ENCODE results near the gene FRYL. TPM values are rescaled to one million over a fixed set of nuclear protein-coding genes. Genes with fewer than 3 reads are reported as not detected.
A peak's percentile ranks its signal among the peaks of the same experiment; 100 is the strongest.

The FRYL gene
- total and polyA plus RNA-seq, 2 of the 8 experiments (the other 6 are each of a cell fraction or from before 2014, with no cell fraction given), result 8.0 to 36.5 TPM

DNA sequence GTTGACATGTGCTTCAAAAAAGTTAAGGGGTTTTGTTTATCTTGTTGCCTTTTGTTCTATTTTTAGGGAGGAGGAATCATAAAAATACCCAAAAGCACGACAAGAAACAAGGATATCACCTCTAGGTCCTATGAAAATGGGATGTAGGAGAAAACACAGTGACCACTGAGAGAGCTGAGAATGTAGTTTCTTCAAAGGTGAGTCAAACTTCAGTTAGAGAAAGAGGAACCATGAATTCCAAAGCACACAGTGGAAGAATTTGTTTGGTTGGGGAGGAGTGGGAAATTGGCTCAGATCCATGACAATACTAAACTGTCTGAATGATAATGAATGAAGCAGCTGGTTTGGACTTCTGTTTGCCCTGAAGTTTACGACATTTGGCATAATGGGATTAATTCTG lies 19.1 kb upstream of the FRYL start:
- no peak overlapping the region for H4K8ac ChIP-seq (ENCODE audit: extremely low read depth, insufficient read depth, low read length)
- ChIA-PET CTCF (ENCODE audit: partially characterized antibody) (interaction anchor here (0.8 kb wide), 1 partner anchor 220 kb away, joined by 3 read pairs; no protein-coding TSS in a partner anchor), POLR2A (ENCODE audit: partially characterized antibody) (interaction anchor here (2.0 kb wide), 1 partner anchor 19 kb away, joined by 4 read pairs; the partner anchor contains the start of gene FRYL)
- no peak overlapping the region for H3K4me3 ChIP-seq (ENCODE audit: extremely low read depth in 1 of 4, insufficient read depth in 2 of 4, low read depth in 3 of 4, low read length in 4 of 4)
- H3K9me3 ChIP-seq (ENCODE audit: insufficient read depth in 2 of 2, low read depth in 1 of 2, low read length in 1 of 2), result no peaks in the 10 kb centered on the region
- H2BK15ac ChIP-seq (ENCODE audit: low read length), result no peak overlapping the region
- no peak overlapping the region for H3K14ac ChIP-seq (ENCODE audit: insufficient read length)
- H4K5ac ChIP-seq (ENCODE audit: insufficient read length, low read depth, low read length), result no peak overlapping the region
- peak overlapping the region; percentile 97 for H2AFZ ChIP-seq (ENCODE audit: low read length)
- H4K20me1 ChIP-seq (replicated peaks in 1 of 2; ENCODE audit: control insufficient read depth in 1 of 2, insufficient read depth in 2 of 2, low read length in 2 of 2), result no peaks in the 10 kb centered on the region
- FAIRE-seq, result peak; percentile 48
- no peak overlapping the region for H3K4ac ChIP-seq (replicated peaks; ENCODE audit: insufficient read length, low read depth, low read length)
- H3K4me2 ChIP-seq (ENCODE audit: insufficient read depth in 1 of 2, low read depth in 2 of 2, low read length in 2 of 2), result no peak overlapping the region
- H3K4me1 ChIP-seq (replicated peaks in 1 of 4; ENCODE audit: control insufficient read depth in 3 of 4, insufficient read depth in 4 of 4, low read length in 3 of 4), result no peaks in the 10 kb centered on the region
- H3K79me1 ChIP-seq (ENCODE audit: low read depth, low read length), result no peaks in the 10 kb centered on the region
- H3K36me3 ChIP-seq (ENCODE audit: control insufficient read depth in 2 of 4, insufficient read depth in 4 of 4, low read length in 3 of 4), result no peaks in the 10 kb centered on the region
- H2BK5ac ChIP-seq (ENCODE audit: low read depth, low read length), result no peak overlapping the region
- H2BK120ac ChIP-seq (replicated peaks; ENCODE audit: low read depth, low read length), result no peak overlapping the region
- no peak overlapping the region for H3K56ac ChIP-seq (replicated peaks; ENCODE audit: insufficient read length, low read depth, low read length)
- TF ChIP-seq CEBPB (IDR thresholded peaks at IDR 0.05; ENCODE audit: low read depth, low read length), result no peak
- TF ChIP-seq SRF (IDR thresholded peaks at IDR 0.05; ENCODE audit: low read depth, low read length), result no peak
- TF ChIP-seq JUND (IDR thresholded peaks at IDR 0.05; ENCODE audit: low read length), result no peak
- no peak for TF ChIP-seq JUN (IDR thresholded peaks at IDR 0.05; ENCODE audit: low read depth, low read length)
- TF ChIP-seq SP1 (IDR thresholded peaks at IDR 0.05; ENCODE audit: low read depth, low read length), result no peak
- TF ChIP-seq SP2 (IDR thresholded peaks at IDR 0.05; ENCODE audit: low read length), result no peak
- TF ChIP-seq ATF3 (IDR thresholded peaks at IDR 0.05; ENCODE audit: insufficient read depth, low read depth, low read length), result no peak
- no peak for TF ChIP-seq CBX8 (IDR thresholded peaks at IDR 0.05; ENCODE audit: borderline replicate concordance, low read depth, low read length)
- TF ChIP-seq USF2 (IDR thresholded peaks at IDR 0.05; ENCODE audit: low read length), result no peak
- no peak for TF ChIP-seq POU5F1 (IDR thresholded peaks at IDR 0.05; ENCODE audit: low read depth, low read length)
- TF ChIP-seq PHF8 (conservative IDR thresholded peaks at IDR 0.05; ENCODE audit: low read depth, low read length), result no peak
- TF ChIP-seq BCL11A (IDR thresholded peaks at IDR 0.05; ENCODE audit: low read depth in 2 of 2, low read length in 2 of 2), result no peak
- TF ChIP-seq TAF1 (IDR thresholded peaks at IDR 0.05; ENCODE audit: low read depth, low read length), result no peak
- no peak for TF ChIP-seq HDAC2 (IDR thresholded peaks at IDR 0.05; ENCODE audit: borderline replicate concordance in 1 of 2, low read depth in 2 of 2, low read length in 2 of 2)
- no peaks in the 10 kb centered on the region for H3K23me2 ChIP-seq (ENCODE audit: low read depth, low read length)
- no peak overlapping the region for H3K9ac ChIP-seq (replicated peaks in 1 of 4; ENCODE audit: extremely low read depth in 1 of 4, low read depth in 3 of 4, low read length in 3 of 4)
- no peak overlapping the region for H2BK20ac ChIP-seq (ENCODE audit: low read length)
- H3K23ac ChIP-seq (ENCODE audit: insufficient read length), result no peak overlapping the region
- no peak overlapping the region for H3K27ac ChIP-seq (ENCODE audit: low read depth, low read length)
- DNase-seq (ENCODE audit: low read depth in 1 of 2, low spot score in 2 of 2), result no peak
- no peaks in the 10 kb centered on the region for H3K79me2 ChIP-seq (ENCODE audit: control insufficient read depth in 1 of 2, insufficient read depth in 2 of 2, low read length in 2 of 2)
- H2AK5ac ChIP-seq (ENCODE audit: low read depth, low read length), result no peak overlapping the region
- no peak overlapping the region for H3K18ac ChIP-seq (ENCODE audit: extremely low read depth, low read length)
- no peak overlapping the region for H4K91ac ChIP-seq (replicated peaks; ENCODE audit: insufficient read length, low read length)
- no peak overlapping the region for H2BK12ac ChIP-seq (ENCODE audit: low read depth, low read length)
- no peaks in the 10 kb centered on the region for H3K27me3 ChIP-seq (replicated peaks in 1 of 4; ENCODE audit: control insufficient read depth in 3 of 4, extremely low read depth in 1 of 4, insufficient read depth in 3 of 4, low read length in 3 of 4)
- WGBS, 2 experiments (ENCODE audit: extremely low coverage in 1 of 2, insufficient coverage in 1 of 2, insufficient read length in 1 of 2, insufficient replicate concordance in 2 of 2, low coverage in 1 of 2, low lambda C conversion rate in 2 of 2, missing lambda C conversion rate in 1 of 2), result 83% methylated on average over 2 of the region's 2 CpGs; no CpG with 5 or more reads in 1 of the 2 experiments

Data from H1 (cell line).